Naive thymus-derived CD4-positive, alpha-beta T cell (primary cell): ENCODE results near the gene EHBP1L1. TPM values are rescaled to one million over a fixed set of nuclear protein-coding genes. Genes with fewer than 3 reads are reported as not detected.

Experiments used
- ATAC-seq: fragments of 150-1000 bp; cut with Tn5 transposase; 2 replicates; pipeline ENCODE4 v1.10.0; 2021; ENCODE audit warnings: mild to moderate bottlenecking, moderate library complexity
- CTCF ChIA-PET: fragments of 350-600 bp; sonication (Branson Sonifier 250); formaldehyde crosslinking; loops from one replicate; lab custom pipeline; 2021; ENCODE audit warnings: antibody characterized with exemption; lab: Charles Lee
- POLR2A ChIA-PET: fragments of 350-600 bp; sonication (Branson Sonifier 250); formaldehyde crosslinking; loops from one replicate; lab custom pipeline; 2021; ENCODE audit warnings: antibody characterized with exemption, inconsistent platforms; lab: Charles Lee
- DNase-seq, 9 donors: peaks; one replicate each; pipeline versions ENCODE4 v3.0.0 to v3.0.0-alpha.2; 2020 to 2022; ENCODE audit warnings: mixed read lengths in 1 of 9
- H3K27ac ChIP-seq: one replicate; pipeline ENCODE4 v1.7.0; 2013; ENCODE audit warnings: mild to moderate bottlenecking, low read depth, low read length, moderate library complexity
- H3K27me3 ChIP-seq, 2 donors: one replicate each; pipeline ENCODE4 v1.7.0; 2013; ENCODE audit warnings: low read length in 2 of 2, mild to moderate bottlenecking in 2 of 2, moderate library complexity in 2 of 2; ENCODE audit not compliant: control insufficient read depth in 2 of 2, insufficient read depth in 2 of 2
- H3K36me3 ChIP-seq, 3 experiments: 1 replicate in 2 of 3; 2 replicates in 1 of 3; pipeline ENCODE4 v1.7.0; 2013; ENCODE audit warnings: low read length in 3 of 3, mild to moderate bottlenecking in 3 of 3, moderate library complexity in 1 of 3; ENCODE audit not compliant: insufficient read depth in 3 of 3, control insufficient read depth in 2 of 3
- H3K4me1 ChIP-seq, 2 donors: one replicate each; pipeline ENCODE4 v1.7.0; 2013; ENCODE audit warnings: low read length in 2 of 2, mild to moderate bottlenecking in 2 of 2, moderate library complexity in 1 of 2; ENCODE audit not compliant: control insufficient read depth in 2 of 2, insufficient read depth in 2 of 2
- H3K4me3 ChIP-seq: 2 replicates; pipeline ENCODE4 v1.7.0; 2013; ENCODE audit warnings: mild to moderate bottlenecking, low read length
- H3K9me3 ChIP-seq, 3 experiments: 1 replicate in 2 of 3; 2 replicates in 1 of 3; pipeline ENCODE4 v1.7.0; 2013; ENCODE audit warnings: low read length in 3 of 3; ENCODE audit not compliant: control insufficient read depth in 2 of 3
- H3K27ac Mint-ChIP-seq, 9 donors: one replicate each; pipeline ENCODE4 v1.8.0; 2020 to 2022; ENCODE audit warnings: mixed read lengths in 9 of 9, mild to moderate bottlenecking in 8 of 9, moderate library complexity in 5 of 9, inconsistent platforms in 2 of 9
- H3K27me3 Mint-ChIP-seq, 5 donors: one replicate each; pipeline ENCODE4 v1.8.0; 2021 to 2022; ENCODE audit warnings: mixed read lengths in 5 of 5, mild to moderate bottlenecking in 1 of 5
- H3K36me3 Mint-ChIP-seq, 5 donors: one replicate each; pipeline ENCODE4 v1.8.0; 2020 to 2022; ENCODE audit warnings: mixed read lengths in 5 of 5, mild to moderate bottlenecking in 3 of 5, inconsistent platforms in 1 of 5
- H3K4me1 Mint-ChIP-seq, 7 donors: one replicate each; pipeline ENCODE4 v1.8.0; 2020 to 2022; ENCODE audit warnings: mixed read lengths in 7 of 7, mild to moderate bottlenecking in 3 of 7, inconsistent platforms in 1 of 7
- H3K4me3 Mint-ChIP-seq, 10 donors: one replicate each; pipeline ENCODE4 v1.8.0; 2020 to 2022; ENCODE audit warnings: mild to moderate bottlenecking in 10 of 10, mixed read lengths in 10 of 10, moderate library complexity in 6 of 10, inconsistent platforms in 2 of 10
- H3K9me3 Mint-ChIP-seq, 11 donors: one replicate each; pipeline ENCODE4 v1.8.0; 2020 to 2022; ENCODE audit warnings: mixed read lengths in 11 of 11, mild to moderate bottlenecking in 4 of 11, inconsistent platforms in 1 of 11, moderate library complexity in 1 of 11
- intact Hi-C, 2 donors: fragments of 100-400 bp; cut with micrococcal nuclease; formaldehyde crosslinking; loops; one replicate each; pipeline ENCODE4 v1.15.1; 2023
- polyA plus RNA-seq, 2 donors: library from polyadenylated mRNA; unstranded; fragments of 300-500 nt; fragmentation: Illumina TruSeq; gene quantifications; one replicate each; pipeline ENCODE4 v1.2.3, GENCODE V29; 2021
- total RNA-seq, 6 experiments: library from RNA in 5 of 6; stranded (reverse) in 5 of 6; gene quantifications; 1 replicate in 5 of 6; 2 replicates in 1 of 6; pipeline ENCODE4 v1.2.3 and lab custom pipeline; 2021 to 2026

Gene EHBP1L1
- total and polyA plus RNA-seq, 7 experiments from 2014 or later, result 12.3 to 207 (median 121) TPM

DNA sequence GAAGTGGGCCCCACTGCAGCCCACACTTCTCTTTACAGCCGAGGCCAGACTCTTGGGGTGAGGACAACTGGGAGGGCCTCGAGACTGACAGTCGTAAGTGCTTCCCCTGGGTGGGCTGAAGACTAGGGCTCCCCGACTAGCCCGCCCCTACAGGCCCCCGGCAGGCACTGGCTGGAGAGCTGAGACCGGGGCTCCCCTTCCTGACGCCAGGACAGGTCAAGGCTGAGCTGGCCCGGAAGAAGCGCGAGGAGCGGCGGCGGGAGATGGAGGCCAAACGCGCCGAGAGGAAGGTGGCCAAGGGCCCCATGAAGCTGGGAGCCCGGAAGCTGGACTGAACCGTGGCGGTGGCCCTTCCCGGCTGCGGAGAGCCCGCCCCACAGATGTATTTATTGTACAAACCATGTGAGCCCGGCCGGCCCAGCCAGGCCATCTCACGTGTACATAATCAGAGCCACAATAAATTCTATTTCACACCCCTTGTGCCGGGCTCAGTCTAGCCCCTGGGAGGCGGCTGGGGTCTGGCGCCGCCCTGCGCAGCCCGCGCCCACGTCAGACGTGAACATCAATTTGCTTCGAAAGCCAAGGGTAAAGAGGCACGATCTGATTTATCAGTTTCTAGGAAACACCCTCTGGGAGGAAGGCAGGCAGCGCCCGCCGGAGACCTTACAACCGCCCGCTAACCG lies 37.5 kb upstream of the EHBP1L1 start:
- Mint-ChIP-seq H3K4me3 (peak overlapping the region in 6 of 10 donors; percentile 23 to 76 (median 46)), H3K27me3 (no peaks in the 10 kb centered on the region), H3K27ac (peak overlapping the region in 1 of 9 donors; percentile 56), H3K9me3 (no peaks in the 10 kb centered on the region), H3K4me1 (peaks cover 5 to 20% (median 14%) of the 10 kb centered on the region in 7 donors), H3K36me3 (peaks cover 0 to 6% (median 4%) of the 10 kb centered on the region in 5 donors)
- H3K4me1 ChIP-seq, result peaks cover 12 to 18% of the 10 kb centered on the region in 2 donors
- intact Hi-C loops, result no loop called here
- no peaks in the 10 kb centered on the region for H3K9me3 ChIP-seq
- ATAC-seq, result no peak
- H3K4me3 ChIP-seq, result no peak overlapping the region
- DNase-seq, result no peak
- CTCF ChIA-PET, result interaction anchor here (0.6 to 9.8 kb wide), 3 partner anchors 14 to 430 kb away, joined by 3 to 126 read pairs (median 5); partner anchors contain the start of genes KCNK7 and SCYL1
- no peak overlapping the region for H3K27ac ChIP-seq
- POLR2A ChIA-PET, result interaction anchor here (1.5 to 4.9 kb wide), 2 partner anchors 13 to 37 kb away, joined by 3 to 48 read pairs; partner anchors contain the start of genes EHBP1L1 and SCYL1
- no peaks in the 10 kb centered on the region for H3K27me3 ChIP-seq
- H3K36me3 ChIP-seq, result peaks cover 0 to 50% (median 4%) of the 10 kb centered on the region in 3 experiments

DNA sequence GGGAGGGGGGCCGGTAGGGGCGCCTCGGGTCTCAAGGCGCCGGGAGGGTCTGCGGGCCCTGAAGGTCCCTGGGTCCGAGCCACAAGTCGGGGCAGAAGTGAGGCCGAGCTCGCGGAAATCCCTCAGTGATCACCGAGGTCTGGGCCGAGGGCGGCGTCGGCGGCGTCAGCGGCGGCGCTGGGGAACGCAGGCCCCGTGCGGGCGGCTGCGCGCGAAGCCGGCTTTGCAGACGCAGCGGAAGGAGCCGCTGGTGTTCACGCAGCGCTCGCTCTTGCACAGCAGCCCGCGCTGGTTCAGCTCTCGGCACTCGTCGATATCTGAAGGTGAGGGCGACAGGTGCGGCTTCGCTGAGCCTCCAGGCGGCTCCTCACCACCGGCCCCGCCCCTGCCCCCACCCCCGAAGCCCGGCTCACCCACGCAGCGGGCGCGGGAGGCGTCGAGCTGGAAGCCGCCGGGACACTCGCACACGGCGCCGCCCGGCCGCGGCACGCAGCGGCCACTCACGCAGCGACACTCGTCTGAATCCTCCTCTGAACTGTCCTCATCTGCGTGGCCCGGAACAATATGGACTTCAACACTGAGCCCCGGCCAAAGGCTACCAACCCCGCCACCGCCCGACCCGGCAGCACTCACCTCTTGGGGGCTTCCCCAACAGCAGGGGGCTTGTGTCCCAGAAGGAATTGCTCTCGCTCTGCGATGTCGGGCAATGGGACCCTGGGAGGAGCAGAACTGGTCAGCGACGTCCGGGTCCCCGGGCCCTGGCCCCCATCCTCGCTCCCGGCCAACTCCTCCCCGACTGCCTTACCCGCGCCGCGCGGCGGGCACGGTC lies 36.7 kb upstream of the EHBP1L1 start:
- Histone ChIP-seq H3K27ac (peak overlapping the region; percentile 74), H3K4me1 (peaks cover 12 to 18% of the 10 kb centered on the region in 2 donors), H3K27me3 (no peaks in the 10 kb centered on the region), H3K4me3 (no peak overlapping the region), H3K9me3 (no peaks in the 10 kb centered on the region), H3K36me3 (peaks cover 0 to 49% (median 4%) of the 10 kb centered on the region in 3 experiments)
- CTCF ChIA-PET, result interaction anchor here (0.7 to 9.8 kb wide), 8 partner anchors 10 to 51 kb away, joined by 3 to 126 read pairs (median 11); partner anchors contain the start of genes FAM89B, KCNK7 and ZNRD2
- POLR2A ChIA-PET, result interaction anchor here (0.9 to 7.8 kb wide), 14 partner anchors 8 to 322 kb away, joined by 3 to 66 read pairs (median 12); partner anchors contain the start of genes EHBP1L1, FAM89B, MALAT1 and RELA
- DNase-seq, result no peak
- no peaks in the 10 kb centered on the region for H3K9me3 Mint-ChIP-seq
- H3K27ac Mint-ChIP-seq, result peak overlapping the region in 1 of 9 donors; percentile 32
- H3K4me3 Mint-ChIP-seq, result peak overlapping the region in 1 of 10 donors; percentile 81
- peaks cover 7 to 20% (median 14%) of the 10 kb centered on the region in 7 donors for H3K4me1 Mint-ChIP-seq
- no peak for ATAC-seq
- intact Hi-C loops, result no loop called here
- H3K36me3 Mint-ChIP-seq, result peaks cover 0 to 6% (median 4%) of the 10 kb centered on the region in 5 donors
- no peaks in the 10 kb centered on the region for H3K27me3 Mint-ChIP-seq

DNA sequence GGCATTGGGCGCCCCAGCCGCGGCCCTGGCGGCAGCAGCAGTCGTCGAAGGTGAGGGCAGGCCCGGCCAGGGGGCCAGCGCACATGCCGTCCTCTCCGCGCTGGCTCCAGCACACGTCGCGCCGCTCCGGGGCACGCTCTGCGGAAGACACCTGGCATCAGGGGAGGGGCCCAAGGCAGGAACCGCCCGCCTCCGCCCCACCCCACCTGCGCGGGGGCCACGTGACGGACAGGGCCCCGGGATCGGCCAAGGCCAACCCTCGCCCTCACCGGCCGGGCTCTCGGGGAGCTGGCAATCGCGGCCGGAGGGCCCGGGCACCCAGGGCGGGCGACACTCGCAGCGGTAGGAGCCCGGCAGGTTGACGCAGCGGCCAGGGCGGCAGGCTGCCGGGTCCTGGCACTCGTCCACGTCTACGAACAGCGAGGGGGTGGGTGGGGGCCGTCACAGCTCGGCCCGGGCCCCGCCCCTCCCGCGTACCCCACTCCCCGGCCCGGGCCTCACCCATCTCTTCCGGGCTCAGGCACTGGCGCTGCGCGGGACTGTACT lies 36.0 kb upstream of the EHBP1L1 start:
- peaks cover 12 to 18% of the 10 kb centered on the region in 2 donors for H3K4me1 ChIP-seq
- Mint-ChIP-seq H3K27ac (peak overlapping the region in 7 of 9 donors; percentile 48 to 92 (median 83)), H3K9me3 (no peaks in the 10 kb centered on the region), H3K4me1 (peaks cover 12 to 26% (median 19%) of the 10 kb centered on the region in 7 donors), H3K4me3 (peak overlapping the region; percentile 81 to 90 (median 84)), H3K27me3 (no peaks in the 10 kb centered on the region), H3K36me3 (peaks cover 0 to 8% (median 0%) of the 10 kb centered on the region in 5 donors)
- H3K4me3 ChIP-seq, result peak overlapping the region; percentile 71
- ATAC-seq (peak; percentile 82), DNase-seq (peak in 1 of 9 donors; percentile 41)
- no peaks in the 10 kb centered on the region for H3K9me3 ChIP-seq
- peaks cover 0 to 49% (median 4%) of the 10 kb centered on the region in 3 experiments for H3K36me3 ChIP-seq
- intact Hi-C loops, result loop anchor here (1.0 to 10.0 kb wide), 15 partner anchors 13 to 315 kb away; partner anchors contain the start of genes PCNX3 (in 2 of the 2), SCYL1 (in 2 of the 2), CFL1 (in 1 of the 2) and FRMD8 (in 1 of the 2)
- peak overlapping the region; percentile 74 for H3K27ac ChIP-seq
- CTCF ChIA-PET, result interaction anchor here (0.7 to 9.8 kb wide), 12 partner anchors 9 to 73 kb away, joined by 3 to 126 read pairs (median 6); partner anchors contain the start of genes EHBP1L1, FAM89B, KCNK7 and ZNRD2
- H3K27me3 ChIP-seq, result no peaks in the 10 kb centered on the region
- POLR2A ChIA-PET, result interaction anchor here (0.6 to 14.3 kb wide), 19 partner anchors 9 to 321 kb away, joined by 3 to 186 read pairs (median 10); partner anchors contain the start of genes EHBP1L1, FAM89B, LTBP3 and MALAT1

DNA sequence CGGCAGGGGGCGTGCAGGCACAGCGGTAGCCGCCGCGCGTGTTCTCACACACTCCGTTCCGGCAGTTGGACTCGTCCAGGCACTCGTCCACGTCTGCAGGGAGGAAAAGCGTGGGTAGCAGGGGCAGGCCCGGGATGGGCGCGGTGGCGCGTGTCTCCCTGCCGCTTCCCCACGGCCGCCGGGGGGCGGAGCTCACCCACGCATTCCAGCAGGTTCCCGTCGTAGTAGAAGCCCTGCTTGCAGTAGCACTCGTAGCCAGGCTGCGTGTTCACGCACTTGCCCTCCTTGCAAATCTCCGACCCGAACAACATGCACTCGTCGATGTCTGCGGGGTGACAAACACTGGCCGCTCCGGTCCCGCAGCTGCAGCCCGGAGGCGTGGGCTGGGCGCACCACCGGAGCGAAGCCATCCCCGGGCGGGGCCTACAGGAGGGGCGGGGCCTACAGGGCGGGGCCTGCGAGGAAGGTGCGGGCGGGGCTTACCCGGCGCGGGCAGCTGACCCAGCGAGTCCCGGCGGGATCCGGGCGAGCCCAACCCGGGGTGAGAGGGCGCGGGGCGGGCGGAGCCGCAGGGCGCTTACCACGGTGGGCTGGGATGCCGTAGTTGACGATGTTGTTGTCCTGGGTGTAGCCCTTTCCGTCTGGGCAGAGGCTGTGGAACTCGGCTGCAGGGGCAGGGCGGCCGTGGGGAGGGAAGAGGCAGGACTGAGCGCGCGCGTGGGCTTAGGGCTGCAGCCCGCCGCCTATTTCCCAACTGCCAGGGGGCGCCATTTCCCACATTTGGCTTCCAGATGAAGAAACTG lies 35.4 kb upstream of the EHBP1L1 start:
- peaks cover 0 to 43% (median 4%) of the 10 kb centered on the region in 3 experiments for H3K36me3 ChIP-seq
- H3K27me3 ChIP-seq, result no peaks in the 10 kb centered on the region
- ATAC-seq (peak; percentile 94), DNase-seq (peak; percentile 84 to 95 (median 91))
- H3K36me3 Mint-ChIP-seq, result peaks cover 0 to 9% (median 0%) of the 10 kb centered on the region in 5 donors
- H3K4me1 ChIP-seq, result peaks cover 12 to 18% of the 10 kb centered on the region in 2 donors
- peak overlapping the region; percentile 71 for H3K4me3 ChIP-seq
- POLR2A ChIA-PET, result interaction anchor here (0.6 to 14.3 kb wide), 20 partner anchors 10 to 320 kb away, joined by 3 to 186 read pairs (median 9); partner anchors contain the start of genes EHBP1L1, FAM89B, KCNK7 and LTBP3
- intact Hi-C loops, result loop anchor here (1.0 to 10.0 kb wide), 15 partner anchors 13 to 314 kb away; partner anchors contain the start of genes PCNX3 (in 2 of the 2), SCYL1 (in 2 of the 2), CFL1 (in 1 of the 2) and FRMD8 (in 1 of the 2)
- H3K9me3 ChIP-seq, result no peaks in the 10 kb centered on the region
- no peaks in the 10 kb centered on the region for H3K27me3 Mint-ChIP-seq
- H3K9me3 Mint-ChIP-seq, result no peaks in the 10 kb centered on the region
- peak overlapping the region; percentile 81 to 90 (median 84) for H3K4me3 Mint-ChIP-seq
- H3K27ac Mint-ChIP-seq, result peak overlapping the region in 8 of 9 donors; percentile 70 to 92 (median 86)
- CTCF ChIA-PET, result interaction anchor here (0.6 to 9.8 kb wide), 13 partner anchors 8 to 170 kb away, joined by 3 to 126 read pairs (median 6); partner anchors contain the start of genes EHBP1L1, FAM89B, KCNK7 and ZNRD2
- H3K27ac ChIP-seq, result peak overlapping the region; percentile 74
- peaks cover 13 to 32% (median 22%) of the 10 kb centered on the region in 7 donors for H3K4me1 Mint-ChIP-seq
